Activated T-helper 17 cell treated with anti-CD3 and anti-CD28 coated beads, Interleukin-2, amount 50 U/mL, for 72 hours (primary cell): ENCODE results near the gene SLC12A1. TPM values are rescaled to one million over a fixed set of nuclear protein-coding genes. Genes with fewer than 3 reads are reported as not detected.

Experiments
- ATAC-seq: fragments of 150-1000 bp; cut with Tn5 transposase; replicated peaks from 2 replicates; pipeline ENCODE4 v1.10.0; 2021; ENCODE audit warnings: mild to moderate bottlenecking, moderate library complexity
- H3K27ac Mint-ChIP-seq: one replicate; pipeline ENCODE4 v1.8.0; 2022; ENCODE audit warnings: mixed read lengths
- H3K27me3 Mint-ChIP-seq: one replicate; pipeline ENCODE4 v1.8.0; 2022; ENCODE audit warnings: mixed read lengths
- H3K36me3 Mint-ChIP-seq: one replicate; pipeline ENCODE4 v1.8.0; 2022; ENCODE audit warnings: low read depth, mild to moderate bottlenecking, mixed read lengths
- H3K4me1 Mint-ChIP-seq: one replicate; pipeline ENCODE4 v1.8.0; 2022; ENCODE audit warnings: mixed read lengths
- H3K4me3 Mint-ChIP-seq: one replicate; pipeline ENCODE4 v1.8.0; 2022; ENCODE audit warnings: mild to moderate bottlenecking, mixed read lengths
- H3K9me3 Mint-ChIP-seq: one replicate; pipeline ENCODE4 v1.8.0; 2022; ENCODE audit warnings: mixed read lengths
- total RNA-seq, 2 donors: library from RNA; stranded (reverse); gene quantifications; one replicate each; pipeline ENCODE4 v1.2.3, GENCODE V29; 2022

Gene SLC12A1
- total RNA-seq, 2 donors from 2014 or later: not detected

GRCh38 chr15:48334260-48334659 lies 128.2 kb downstream of the SLC12A1 start:
- ATAC-seq: no peak
- H3K4me1 Mint-ChIP-seq: peaks cover 21% of the 10 kb centered on the region
- peak overlapping the region; percentile 97 for H3K4me3 Mint-ChIP-seq
- peaks cover 73% of the 10 kb centered on the region for H3K36me3 Mint-ChIP-seq
- no peaks in the 10 kb centered on the region for H3K27me3 Mint-ChIP-seq
- H3K9me3 Mint-ChIP-seq: no peaks in the 10 kb centered on the region
- no peak overlapping the region for H3K27ac Mint-ChIP-seq

- no peak overlapping the region for H3K4me3 Mint-ChIP-seq
- peaks cover 22% of the 10 kb centered on the region for H3K4me1 Mint-ChIP-seq
- peaks cover 94% of the 10 kb centered on the region for H3K36me3 Mint-ChIP-seq
- H3K27ac Mint-ChIP-seq: no peak overlapping the region
- H3K9me3 Mint-ChIP-seq: no peaks in the 10 kb centered on the region
- no peak for ATAC-seq
- H3K27me3 Mint-ChIP-seq: no peaks in the 10 kb centered on the region
Observed at GRCh38 chr15:48336940-48337339, 130.8 kb downstream of the SLC12A1 start.

GRCh38 chr15:48337607-48338006 lies 131.5 kb downstream of the SLC12A1 start:
- no peak for ATAC-seq
- H3K27ac Mint-ChIP-seq: no peak overlapping the region

GRCh38 chr15:48340111-48340510 lies 134.0 kb downstream of the SLC12A1 start:
- H3K9me3 Mint-ChIP-seq: no peaks in the 10 kb centered on the region
- peaks cover 88% of the 10 kb centered on the region for H3K36me3 Mint-ChIP-seq
- no peak for ATAC-seq
- no peaks in the 10 kb centered on the region for H3K27me3 Mint-ChIP-seq
- H3K4me1 Mint-ChIP-seq: peaks cover 13% of the 10 kb centered on the region
- H3K4me3 Mint-ChIP-seq: no peak overlapping the region
- peak overlapping the region; percentile 75 for H3K27ac Mint-ChIP-seq

More at GRCh38 chr15:48337607-48338006, 131.5 kb downstream of the SLC12A1 start:
- Mint-ChIP-seq H3K27me3 (no peaks in the 10 kb centered on the region), H3K4me3 (no peak overlapping the region), H3K36me3 (peaks cover 96% of the 10 kb centered on the region), H3K4me1 (peaks cover 22% of the 10 kb centered on the region), H3K9me3 (no peaks in the 10 kb centered on the region)

- H3K27me3 Mint-ChIP-seq: no peaks in the 10 kb centered on the region
- no peak for ATAC-seq
Observed at GRCh38 chr15:48343865-48344264, 137.8 kb downstream of the SLC12A1 start.

GRCh38 chr15:48345516-48345915 lies 139.4 kb downstream of the SLC12A1 start:
- Mint-ChIP-seq H3K27me3 (no peaks in the 10 kb centered on the region), H3K27ac (no peak overlapping the region), H3K9me3 (no peaks in the 10 kb centered on the region), H3K4me1 (no peaks in the 10 kb centered on the region), H3K36me3 (peaks cover 46% of the 10 kb centered on the region), H3K4me3 (no peak overlapping the region)
- ATAC-seq: no peak

More at GRCh38 chr15:48343865-48344264, 137.8 kb downstream of the SLC12A1 start:
- Mint-ChIP-seq H3K4me1 (peaks cover 7% of the 10 kb centered on the region), H3K4me3 (no peak overlapping the region), H3K27ac (no peak overlapping the region), H3K36me3 (peaks cover 62% of the 10 kb centered on the region), H3K9me3 (no peaks in the 10 kb centered on the region)

- Mint-ChIP-seq H3K4me3 (no peak overlapping the region), H3K4me1 (peaks cover 3% of the 10 kb centered on the region), H3K27ac (no peak overlapping the region), H3K27me3 (no peaks in the 10 kb centered on the region), H3K36me3 (no peaks in the 10 kb centered on the region), H3K9me3 (no peaks in the 10 kb centered on the region)
- peak; percentile 79 for ATAC-seq
Observed at GRCh38 chr15:48352474-48353072, 146.5 kb downstream of the SLC12A1 start.

Other genes starting within 250 kb of the SLC12A1 start
- gene SLC24A5, start 85.3 kb upstream of the SLC12A1 start, total RNA-seq: not detected
- 10 to 100 TPM; 23.7 to 25.2 TPM for gene MYEF2, start 28.0 kb upstream of the SLC12A1 start, total RNA-seq
- gene CTXN2, start 14.6 kb upstream of the SLC12A1 start, total RNA-seq: under 1 TPM in 1 of 2 donors, not detected in 1; 0.11 TPM
- gene DUT, start 125.1 kb downstream of the SLC12A1 start, total RNA-seq: 100 to 1,000 TPM; 248 to 397 TPM